Measurements from ENCODE around the gene LMNA. TPM values are rescaled to one million over a fixed set of nuclear protein-coding genes. Genes with fewer than 3 reads are reported as not detected.

The LMNA gene
- total RNA-seq, 4 donors from 2014 or later = 143 to 244 (median 220) TPM

DNA sequence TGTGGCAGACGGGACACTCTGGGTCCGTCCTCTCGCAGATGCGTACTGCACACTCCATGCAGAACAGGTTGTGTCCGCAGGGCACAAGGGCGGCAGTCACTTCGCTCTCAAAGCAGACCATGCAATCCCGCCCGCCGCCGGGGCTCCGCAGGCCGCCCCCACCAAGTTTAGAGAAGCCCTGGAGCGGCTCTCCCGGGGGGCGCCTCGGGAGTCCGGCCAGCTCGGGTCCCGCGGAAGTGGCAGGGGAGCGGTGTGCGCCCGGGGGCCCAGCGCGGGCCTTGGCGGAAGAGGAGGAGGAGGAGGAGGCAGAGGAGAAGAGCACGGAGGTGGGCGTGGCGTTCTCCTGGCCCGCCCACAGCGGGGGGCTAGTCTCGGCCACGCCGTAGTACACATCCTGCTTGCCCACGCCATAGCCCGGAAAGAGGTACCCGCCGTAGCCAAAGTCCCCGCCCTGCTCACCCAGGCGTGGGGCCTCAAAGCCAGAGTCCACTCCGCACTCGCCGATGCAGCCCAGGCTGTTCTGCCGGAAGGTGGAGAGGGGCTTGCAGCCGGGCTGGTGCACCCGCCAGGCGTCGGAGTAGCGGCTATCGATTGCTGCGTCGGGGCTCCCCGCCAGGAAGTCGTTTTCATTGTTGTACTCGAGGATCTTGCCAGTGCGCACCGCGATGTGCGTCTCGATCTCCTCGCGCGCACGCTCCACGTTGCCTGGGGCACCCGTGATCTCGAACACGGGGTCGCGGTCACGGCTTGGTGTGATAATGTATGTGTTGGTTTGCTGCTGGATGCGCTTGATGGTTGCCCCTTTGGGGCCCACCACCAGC is 37.7 kb upstream of the LMNA start:
- Histone ChIP-seq H3K4me1 (peaks cover 1 to 7% of the 10 kb centered on the region in 2 donors), H3K9me3 (no peaks in the 10 kb centered on the region), H3K4me3 (peak overlapping the region; percentile 36 to 51 (median 42)), H3K27me3 (peaks cover 0 to 5% (median 0%) of the 10 kb centered on the region in 3 donors), H3K36me3 (no peaks in the 10 kb centered on the region), H3K27ac (peak overlapping the region in 2 of 4 donors; percentile 21 to 59)
- TF ChIP-seq, protein P1, sequence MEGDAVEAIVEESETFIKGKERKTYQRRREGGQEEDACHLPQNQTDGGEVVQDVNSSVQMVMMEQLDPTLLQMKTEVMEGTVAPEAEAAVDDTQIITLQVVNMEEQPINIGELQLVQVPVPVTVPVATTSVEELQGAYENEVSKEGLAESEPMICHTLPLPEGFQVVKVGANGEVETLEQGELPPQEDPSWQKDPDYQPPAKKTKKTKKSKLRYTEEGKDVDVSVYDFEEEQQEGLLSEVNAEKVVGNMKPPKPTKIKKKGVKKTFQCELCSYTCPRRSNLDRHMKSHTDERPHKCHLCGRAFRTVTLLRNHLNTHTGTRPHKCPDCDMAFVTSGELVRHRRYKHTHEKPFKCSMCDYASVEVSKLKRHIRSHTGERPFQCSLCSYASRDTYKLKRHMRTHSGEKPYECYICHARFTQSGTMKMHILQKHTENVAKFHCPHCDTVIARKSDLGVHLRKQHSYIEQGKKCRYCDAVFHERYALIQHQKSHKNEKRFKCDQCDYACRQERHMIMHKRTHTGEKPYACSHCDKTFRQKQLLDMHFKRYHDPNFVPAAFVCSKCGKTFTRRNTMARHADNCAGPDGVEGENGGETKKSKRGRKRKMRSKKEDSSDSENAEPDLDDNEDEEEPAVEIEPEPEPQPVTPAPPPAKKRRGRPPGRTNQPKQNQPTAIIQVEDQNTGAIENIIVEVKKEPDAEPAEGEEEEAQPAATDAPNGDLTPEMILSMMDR (IDR thresholded peaks at IDR 0.05 in 4 of 5, conservative IDR thresholded peaks at IDR 0.05 in 1 of 5) = no peak
- TF ChIP-seq POLR2A (IDR thresholded peaks at IDR 0.05) = no peak
- in situ Hi-C loops (cut with MboI; ENCODE audit: low sequenced_read_pairs in 4 of 4) = no loop called here
- peak; percentile 43 for ATAC-seq
- intact Hi-C loops (cut with DNase I; ENCODE audit: low total_unique reads) = no loop called here
- DNase-seq = no peak

DNA sequence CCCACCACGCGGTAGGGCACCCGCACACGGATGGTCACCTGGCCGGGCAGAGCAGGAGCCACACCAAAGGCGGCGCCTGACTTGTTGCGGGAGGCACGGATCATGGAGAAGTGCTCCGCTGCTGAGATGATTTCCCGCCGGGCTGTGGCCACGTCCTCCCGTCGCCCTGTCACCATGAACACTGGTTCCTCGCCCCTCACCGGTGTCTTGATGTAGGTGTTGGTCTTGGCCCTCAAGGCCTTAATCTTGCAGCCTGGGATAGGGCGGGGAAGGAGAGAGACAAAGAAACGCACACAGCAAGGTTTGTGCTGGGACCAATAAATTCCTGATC is 37.1 kb upstream of the LMNA start:
- Histone ChIP-seq H3K4me1 (peaks cover 6 to 7% of the 10 kb centered on the region in 2 donors), H3K27ac (peak overlapping the region in 1 of 4 donors; percentile 40), H3K4me3 (no peak overlapping the region), H3K9me3 (no peaks in the 10 kb centered on the region), H3K27me3 (peaks cover 0 to 5% (median 0%) of the 10 kb centered on the region in 3 donors), H3K36me3 (no peaks in the 10 kb centered on the region)
- TF ChIP-seq, protein P1 (IDR thresholded peaks at IDR 0.05 in 4 of 5, conservative IDR thresholded peaks at IDR 0.05 in 1 of 5) = no peak
- TF ChIP-seq POLR2A (IDR thresholded peaks at IDR 0.05) = no peak
- intact Hi-C loops (cut with DNase I; ENCODE audit: low total_unique reads) (no loop called here), in situ Hi-C loops (cut with MboI; ENCODE audit: low sequenced_read_pairs in 4 of 4) (no loop called here)
- DNase-seq (no peak), ATAC-seq (no peak)

DNA sequence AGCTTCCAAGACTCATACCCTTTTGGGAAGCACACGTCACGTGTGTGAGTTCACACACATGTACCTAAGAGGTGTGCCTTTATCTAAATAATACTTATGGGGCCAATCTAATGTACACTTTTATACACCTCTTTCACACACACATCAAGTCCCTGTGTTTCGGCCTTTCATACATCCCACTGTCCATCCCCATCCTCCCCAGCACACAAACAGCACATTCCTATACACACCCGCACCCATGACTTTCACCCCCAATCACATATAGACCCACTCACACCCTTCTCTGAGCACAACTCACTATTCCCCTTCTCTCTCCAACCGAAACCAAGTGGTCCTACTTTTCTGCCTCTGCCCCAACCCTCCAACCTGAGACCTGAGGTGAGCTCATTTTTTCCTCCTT is 35.8 kb upstream of the LMNA start:
- H3K4me1 ChIP-seq = peaks cover 10 to 14% of the 10 kb centered on the region in 2 donors
- no peak for DNase-seq
- H3K4me3 ChIP-seq = no peak overlapping the region
- no peaks in the 10 kb centered on the region for H3K36me3 ChIP-seq
- ATAC-seq = no peak
- no peak for TF ChIP-seq POLR2A (IDR thresholded peaks at IDR 0.05)
- TF ChIP-seq, protein P1 (IDR thresholded peaks at IDR 0.05 in 4 of 5, conservative IDR thresholded peaks at IDR 0.05 in 1 of 5) = no peak
- H3K27ac ChIP-seq = no peak overlapping the region
- intact Hi-C loops (cut with DNase I; ENCODE audit: low total_unique reads) = no loop called here
- H3K27me3 ChIP-seq = peaks cover 0 to 5% (median 0%) of the 10 kb centered on the region in 3 donors
- no peaks in the 10 kb centered on the region for H3K9me3 ChIP-seq
- in situ Hi-C loops (cut with MboI; ENCODE audit: low sequenced_read_pairs in 4 of 4) = no loop called here

DNA sequence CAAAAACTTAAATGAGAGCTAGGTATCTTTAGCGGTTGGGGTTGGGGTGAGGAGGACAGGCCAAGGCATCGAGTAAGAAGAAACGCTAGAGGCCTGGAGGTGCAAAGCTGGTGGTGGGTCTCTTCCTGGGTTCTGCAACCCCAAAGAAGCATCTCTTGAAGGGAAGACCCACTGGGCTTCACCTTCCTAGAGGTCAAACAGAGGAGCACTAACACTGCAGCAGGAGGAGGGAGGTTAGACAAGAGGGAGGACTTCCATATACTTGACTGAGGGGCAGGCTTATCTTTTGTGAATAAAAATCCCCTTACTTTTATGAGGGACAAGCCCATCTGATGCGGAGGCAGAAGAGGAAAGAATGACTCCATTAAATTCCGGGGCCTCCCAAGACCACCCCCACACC is 34.7 kb upstream of the LMNA start:
- intact Hi-C loops (cut with DNase I; ENCODE audit: low total_unique reads) = no loop called here
- DNase-seq = no peak

More for the DNA sequence above, 34.7 kb upstream of the LMNA start:
- H3K9me3 ChIP-seq = no peaks in the 10 kb centered on the region
- H3K4me3 ChIP-seq = no peak overlapping the region
- H3K27me3 ChIP-seq = peaks cover 0 to 5% (median 0%) of the 10 kb centered on the region in 3 donors
- H3K4me1 ChIP-seq = peaks cover 10 to 14% of the 10 kb centered on the region in 2 donors
- H3K36me3 ChIP-seq = no peaks in the 10 kb centered on the region
- H3K27ac ChIP-seq = no peak overlapping the region
- in situ Hi-C loops (cut with MboI; ENCODE audit: low sequenced_read_pairs in 4 of 4) = no loop called here
- ATAC-seq = no peak
- no peak for TF ChIP-seq POLR2A (IDR thresholded peaks at IDR 0.05)
- TF ChIP-seq, protein P1 (IDR thresholded peaks at IDR 0.05 in 4 of 5, conservative IDR thresholded peaks at IDR 0.05 in 1 of 5) = no peak

Data from gastrocnemius medialis (tissue), 4 donors.